Measurements from ENCODE around the gene SLX9. TPM values are rescaled to one million over a fixed set of nuclear protein-coding genes. Genes with fewer than 3 reads are reported as not detected.

Gene SLX9
- polyA plus RNA-seq, 1 donor from 2014 or later = 15.4 TPM

- H3K36me3 ChIP-seq (ENCODE audit: insufficient read depth, low read length) = peaks cover 8% of the 10 kb centered on the region
- no peak overlapping the region for H3K27ac ChIP-seq (ENCODE audit: low read length)
- H4K20me1 ChIP-seq (ENCODE audit: insufficient read depth) = no peaks in the 10 kb centered on the region
- no peak overlapping the region for H3K4me3 ChIP-seq (ENCODE audit: low read length)
- H2AFZ ChIP-seq (ENCODE audit: low read depth, low read length) = no peak overlapping the region
- no peak overlapping the region for H3K9ac ChIP-seq (ENCODE audit: low read length)
- no peaks in the 10 kb centered on the region for H3K79me2 ChIP-seq (replicated peaks; ENCODE audit: insufficient read depth, low read length)
- H3K27me3 ChIP-seq (ENCODE audit: insufficient read depth, low read depth, low read length) = no peaks in the 10 kb centered on the region
- H3F3A ChIP-seq (ENCODE audit: insufficient read depth, low read length, poor library complexity, severe bottlenecking) = no peaks in the 10 kb centered on the region
- H3K4me2 ChIP-seq (ENCODE audit: low read length) = no peak overlapping the region
- no peak for TF ChIP-seq MXI1 (conservative IDR thresholded peaks at IDR 0.05; ENCODE audit: poor library complexity, severe bottlenecking)
- H3K9me3 ChIP-seq (ENCODE audit: low read length) = no peaks in the 10 kb centered on the region
- H3K9me2 ChIP-seq (ENCODE audit: insufficient read depth, low read length) = no peaks in the 10 kb centered on the region
Measured at GRCh38 chr21:44962403-44962966, 22.7 kb downstream of the SLX9 start.

GRCh38 chr21:44964381-44964780 lies 24.6 kb downstream of the SLX9 start:
- Histone ChIP-seq H3K27ac (ENCODE audit: low read length) (no peak overlapping the region), H4K20me1 (ENCODE audit: insufficient read depth) (no peaks in the 10 kb centered on the region), H3K9me2 (ENCODE audit: insufficient read depth, low read length) (no peaks in the 10 kb centered on the region), H2AFZ (ENCODE audit: low read depth, low read length) (no peak overlapping the region), H3K4me3 (ENCODE audit: low read length) (no peak overlapping the region), H3K9me3 (ENCODE audit: low read length) (no peaks in the 10 kb centered on the region), H3K9ac (ENCODE audit: low read length) (no peak overlapping the region), H3K4me2 (ENCODE audit: low read length) (no peak overlapping the region), H3K27me3 (ENCODE audit: insufficient read depth, low read depth, low read length) (no peaks in the 10 kb centered on the region), H3F3A (ENCODE audit: insufficient read depth, low read length, poor library complexity, severe bottlenecking) (no peaks in the 10 kb centered on the region), H3K36me3 (ENCODE audit: insufficient read depth, low read length) (peaks cover 8% of the 10 kb centered on the region), H3K79me2 (replicated peaks; ENCODE audit: insufficient read depth, low read length) (no peaks in the 10 kb centered on the region)
- TF ChIP-seq CTCF (IDR thresholded peaks at IDR 0.05; ENCODE audit: poor library complexity, severe bottlenecking) (no peak), REST (IDR thresholded peaks at IDR 0.05; ENCODE audit: borderline replicate concordance) (no peak), TAF1 (IDR thresholded peaks at IDR 0.05; ENCODE audit: low read depth) (no peak), EP300 (conservative IDR thresholded peaks at IDR 0.05; ENCODE audit: poor library complexity, severe bottlenecking) (no peak), RAD21 (conservative IDR thresholded peaks at IDR 0.05) (no peak), EZH2 (IDR thresholded peaks at IDR 0.05; ENCODE audit: borderline replicate concordance, insufficient read depth, low read length, poor library complexity, severe bottlenecking) (no peak), MXI1 (conservative IDR thresholded peaks at IDR 0.05; ENCODE audit: poor library complexity, severe bottlenecking) (no peak), SMC3 (conservative IDR thresholded peaks at IDR 0.05; ENCODE audit: poor library complexity) (no peak), POLR2AphosphoS5 (IDR thresholded peaks at IDR 0.05) (no peak)
